Kidney (tissue), 14 donors: ENCODE results near the gene ISX. TPM values are rescaled to one million over a fixed set of nuclear protein-coding genes. Genes with fewer than 3 reads are reported as not detected.

Source experiments
- DNase-seq, 5 donors: peaks; one replicate each; pipeline ENCODE4 v3.0.0-alpha.2; 2013 to 2020
- FAIRE-seq: peaks from 2 replicates; lab custom pipeline; 2012; peaks lifted over from hg19 to GRCh38; lab: Jason Lieb, UNC
- H3K27ac ChIP-seq, 2 donors: one replicate each; pipeline ENCODE4 v1.7.0; 2013; ENCODE audit warnings: low read depth in 2 of 2, low read length in 2 of 2, inconsistent platforms in 1 of 2
- H3K27me3 ChIP-seq: one replicate; pipeline ENCODE4 v1.7.1; 2013; ENCODE audit warnings: low read length, inconsistent platforms; ENCODE audit not compliant: control insufficient read depth, insufficient read depth
- H3K36me3 ChIP-seq, 3 donors: one replicate each; pipeline versions ENCODE4 v1.7.0 to v1.7.1; 2013; ENCODE audit warnings: low read length in 3 of 3, control low read depth in 1 of 3, inconsistent platforms in 1 of 3; ENCODE audit not compliant: insufficient read depth in 3 of 3, control insufficient read depth in 2 of 3
- H3K4me1 ChIP-seq, 3 donors: one replicate each; pipeline versions ENCODE4 v1.7.0 to v1.7.1; 2013; ENCODE audit warnings: low read length in 3 of 3, inconsistent platforms in 1 of 3, low read depth in 1 of 3; ENCODE audit not compliant: control insufficient read depth in 2 of 3, insufficient read depth in 2 of 3
- H3K4me3 ChIP-seq, 3 donors: one replicate each; pipeline versions ENCODE4 v1.7.0 to v1.8.1; 2013; ENCODE audit warnings: low read length in 3 of 3, control low read depth in 1 of 3, inconsistent platforms in 1 of 3
- H3K9ac ChIP-seq, 3 donors: one replicate each; pipeline versions ENCODE4 v1.7.0 to v1.7.1; 2013; ENCODE audit warnings: low read length in 3 of 3, control low read depth in 1 of 3, inconsistent platforms in 1 of 3
- H3K9me3 ChIP-seq, 3 donors: one replicate each; pipeline versions ENCODE4 v1.7.0 to v1.7.1; 2013; ENCODE audit warnings: low read length in 3 of 3, control low read depth in 1 of 3, inconsistent platforms in 1 of 3; ENCODE audit not compliant: control insufficient read depth in 2 of 3, insufficient read depth in 1 of 3
- CTCF ChIP-seq: IDR thresholded peaks from 3 replicates; pipeline ENCODE4 v1.5.1; 2012; ENCODE audit warnings: mild to moderate bottlenecking, moderate library complexity, borderline replicate concordance; ENCODE audit not compliant: insufficient read depth; ENCODE audit errors: extremely low read depth
- intact Hi-C: fragments of 100-400 bp; cut with DNase I; formaldehyde crosslinking; loops from one replicate; pipeline ENCODE4 v1.11.1; 2022
- polyA plus RNA-seq: library from polyadenylated mRNA; stranded (reverse); fragments of 350-450 nt; fragmentation: Illumina TruSeq; extraction: RNeasy Lipid Tissue Mini Kit (QIAGEN cat#74804); gene quantifications from one replicate; pipeline ENCODE4 v1.2.3, GENCODE V29; 2014; ENCODE audit warnings: low read depth, low replicate concordance; ENCODE audit not compliant: insufficient read depth
- total RNA-seq: library from RNA; stranded (reverse); fragmentation: NEBNext Ultra II Directional; extraction: Animal tissue kit (Norgen Biotek cat#: 25700); gene quantifications from one replicate; pipeline ENCODE4 v1.2.1, GENCODE V29; 2021
- donor health status: control.
- donor health status: control.
- donor health status: control.
- donor health status: control.
- donor health status: control.
- donor health status: DM: yes; HTN: yes; CAD: no.
- donor health status: Normal renal cell carcinoma (clear cell type).

ISX gene
- total and polyA plus RNA-seq, 2 donors from 2014 or later: not detected

- Histone ChIP-seq H3K9ac (no peak overlapping the region), H3K36me3 (no peaks in the 10 kb centered on the region), H3K27ac (no peak overlapping the region), H3K4me1 (no peaks in the 10 kb centered on the region), H3K9me3 (no peaks in the 10 kb centered on the region), H3K4me3 (no peak overlapping the region), H3K27me3 (no peaks in the 10 kb centered on the region)
- FAIRE-seq (no peak), DNase-seq (no peak)
- TF ChIP-seq CTCF: no peak
- intact Hi-C loops: no loop called here
These were observed 62.7 kb downstream of the ISX start for GRCh38 chr22:35128637-35129036.

- no peak overlapping the region for H3K4me3 ChIP-seq
- TF ChIP-seq CTCF: no peak
- no peaks in the 10 kb centered on the region for H3K27me3 ChIP-seq
- FAIRE-seq (no peak), DNase-seq (no peak)
- intact Hi-C loops: no loop called here
- H3K36me3 ChIP-seq: no peaks in the 10 kb centered on the region
- H3K27ac ChIP-seq: no peak overlapping the region
- H3K4me1 ChIP-seq: no peaks in the 10 kb centered on the region
- no peaks in the 10 kb centered on the region for H3K9me3 ChIP-seq
- no peak overlapping the region for H3K9ac ChIP-seq
These were observed 65.6 kb downstream of the ISX start for GRCh38 chr22:35131525-35132000.

GRCh38 chr22:35132568-35132967 lies 66.6 kb downstream of the ISX start:
- no peak overlapping the region for H3K4me3 ChIP-seq
- FAIRE-seq (no peak), DNase-seq (no peak)
- intact Hi-C loops: no loop called here
- H3K4me1 ChIP-seq: no peaks in the 10 kb centered on the region
- H3K27ac ChIP-seq: no peak overlapping the region
- H3K9ac ChIP-seq: no peak overlapping the region
- TF ChIP-seq CTCF: no peak
- H3K9me3 ChIP-seq: peaks cover 0 to 3% (median 0%) of the 10 kb centered on the region in 3 donors
- H3K27me3 ChIP-seq: no peaks in the 10 kb centered on the region
- no peaks in the 10 kb centered on the region for H3K36me3 ChIP-seq
